Gastroesophageal sphincter (tissue), 4 donors: ENCODE measurements around the gene GRIK2. TPM values are rescaled to one million over a fixed set of nuclear protein-coding genes. Genes with fewer than 3 reads are reported as not detected.

Experiments
- ATAC-seq: fragments of 150-250 bp; one replicate; pipeline ENCODE4 v1.9.1; 2016; ENCODE audit warnings: mild to moderate bottlenecking, moderate library complexity
- H3K27ac ChIP-seq, 4 donors: fragments of 200-600 bp; sonication (generic) in 3 of 4; 1 replicate in 3 of 4; 2 replicates in 1 of 4; pipeline ENCODE4 v1.5.1; 2016 to 2019
- H3K27me3 ChIP-seq: fragments of 200-600 bp; sonication (generic); one replicate; pipeline ENCODE4 v1.5.1; 2019
- H3K36me3 ChIP-seq, 2 donors: fragments of 200-600 bp; sonication (generic); one replicate each; pipeline ENCODE4 v1.5.1; 2019; ENCODE audit warnings: control low read depth in 1 of 2
- H3K4me1 ChIP-seq, 3 donors: fragments of 200-600 bp; sonication (generic); 1 replicate in 2 of 3; 2 replicates in 1 of 3; pipeline ENCODE4 v1.5.1; 2016 to 2019; ENCODE audit warnings: control low read depth in 2 of 3
- H3K4me3 ChIP-seq, 2 donors: fragments of 200-600 bp; sonication (generic); one replicate each; pipeline ENCODE4 v1.5.1; 2019; ENCODE audit warnings: mild to moderate bottlenecking in 1 of 2, moderate library complexity in 1 of 2
- H3K9me3 ChIP-seq, 3 donors: fragments of 200-600 bp; sonication (generic); one replicate each; pipeline ENCODE4 v1.5.1; 2017 to 2019; ENCODE audit warnings: control low read depth in 2 of 3
- CTCF ChIP-seq, 4 experiments: fragments of 200-600 bp in 2 of 4; fragments of 450-650 bp in 2 of 4; sonication (generic) in 1 of 4; IDR thresholded peaks; one replicate each; pipeline ENCODE4 v1.5.1; 2017 to 2019; ENCODE audit warnings: antibody characterized with exemption in 4 of 4, mild to moderate bottlenecking in 2 of 4, moderate library complexity in 2 of 4
- EP300 ChIP-seq: sonication (generic); formaldehyde crosslinking; IDR thresholded peaks from one replicate; pipeline ENCODE4 v1.6.1; 2017; ENCODE audit warnings: antibody characterized with exemption, mild to moderate bottlenecking
- POLR2A ChIP-seq, 2 donors: fragments of 450-650 bp; IDR thresholded peaks; one replicate each; pipeline ENCODE4 v1.6.1; 2017; ENCODE audit warnings: antibody characterized with exemption in 2 of 2, mild to moderate bottlenecking in 2 of 2, moderate library complexity in 1 of 2
- POLR2AphosphoS5 ChIP-seq: sonication (generic); formaldehyde crosslinking; IDR thresholded peaks from one replicate; pipeline ENCODE4 v1.6.1; 2017; ENCODE audit warnings: antibody characterized with exemption
- WGBS, 2 donors: methylation state at CpG; one replicate each; pipeline ENCODE4 v1.1.5; 2018; ENCODE audit warnings: low coverage in 1 of 2; 5-methylcytosine and 5-hydroxymethylcytosine counted together
- total RNA-seq, 4 donors: library from RNA; depleted of rRNA; stranded (reverse); fragments of >200 nt; gene quantifications; one replicate each; pipeline ENCODE4 v1.1.0, GENCODE V29; 2016

GRIK2 gene
- total RNA-seq, 4 donors from 2014 or later: 0.82 to 2.2 (median 1.0) TPM

GRCh38 chr6:101386982-101387381, 6.5 kb upstream of the GRIK2 start:
- no peaks in the 10 kb centered on the region for H3K36me3 ChIP-seq

DNA sequence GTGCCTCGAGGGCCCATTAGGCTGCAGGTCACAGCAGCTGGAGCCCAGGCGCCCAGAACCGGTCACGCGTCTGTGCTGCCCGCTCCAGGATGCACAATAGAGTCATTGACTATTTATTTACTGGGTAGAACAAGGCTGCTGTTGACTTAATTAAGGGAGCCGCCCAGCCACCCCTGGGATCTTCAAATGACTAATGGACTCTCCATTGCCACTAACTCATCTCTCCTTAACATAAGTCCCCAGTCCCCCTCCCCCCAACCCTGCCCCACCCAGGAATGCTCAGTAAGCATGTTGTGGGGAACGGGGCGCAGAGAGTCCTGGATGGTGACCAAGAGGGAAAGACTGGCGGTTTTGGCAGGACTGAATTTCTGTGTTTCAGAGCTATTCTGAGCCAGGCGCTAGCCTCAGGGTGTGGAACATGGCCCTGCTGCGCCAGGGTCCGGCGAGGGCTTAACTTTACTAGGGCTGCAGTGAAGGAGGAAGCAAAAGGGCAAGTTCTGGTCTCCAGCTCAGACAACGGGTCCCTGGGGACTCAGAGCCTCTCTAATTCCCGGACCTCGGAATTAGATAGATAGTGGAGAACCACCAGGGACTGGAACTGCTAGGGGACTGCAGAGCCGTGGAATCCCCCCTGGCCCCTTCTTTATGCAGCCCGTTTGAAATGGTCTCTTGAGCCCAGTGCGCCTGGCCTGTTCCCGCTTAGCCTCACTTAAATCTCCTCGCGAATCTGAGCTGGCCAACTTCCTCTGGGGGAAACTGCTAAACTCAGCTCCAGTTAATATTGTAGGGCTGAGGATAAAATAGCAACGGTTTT, 1.5 kb upstream of the GRIK2 start:
- no peak for TF ChIP-seq POLR2A (IDR thresholded peaks at IDR 0.05)
- no peak for TF ChIP-seq POLR2AphosphoS5
- no peak for TF ChIP-seq CTCF (IDR thresholded peaks at IDR 0.05)
- no peak for TF ChIP-seq EP300
- Histone ChIP-seq H3K4me3 (peak overlapping the region in 1 of 2 donors; percentile 52), H3K27ac (peak overlapping the region in 2 of 4 donors; percentile 9 to 24), H3K4me1 (peaks cover 0 to 21% (median 9%) of the 10 kb centered on the region in 3 donors), H3K9me3 (no peaks in the 10 kb centered on the region), H3K27me3 (peaks cover 80% of the 10 kb centered on the region), H3K36me3 (no peaks in the 10 kb centered on the region)
- WGBS, 2 donors: 3 to 47% methylated on average over 3 to 7 of the region's 24 CpGs
- ATAC-seq: no peak

More at GRCh38 chr6:101386982-101387381, 6.5 kb upstream of the GRIK2 start:
- WGBS, 2 donors: 14 to 45% methylated on average over 1 of the region's 1 CpG
- no peaks in the 10 kb centered on the region for H3K9me3 ChIP-seq
- TF ChIP-seq POLR2AphosphoS5 (no peak), POLR2A (IDR thresholded peaks at IDR 0.05) (no peak), EP300 (no peak), CTCF (IDR thresholded peaks at IDR 0.05) (no peak)
- no peaks in the 10 kb centered on the region for H3K4me1 ChIP-seq
- ATAC-seq: no peak
- no peak overlapping the region for H3K4me3 ChIP-seq
- peaks cover 32% of the 10 kb centered on the region for H3K27me3 ChIP-seq
- H3K27ac ChIP-seq: no peak overlapping the region

DNA sequence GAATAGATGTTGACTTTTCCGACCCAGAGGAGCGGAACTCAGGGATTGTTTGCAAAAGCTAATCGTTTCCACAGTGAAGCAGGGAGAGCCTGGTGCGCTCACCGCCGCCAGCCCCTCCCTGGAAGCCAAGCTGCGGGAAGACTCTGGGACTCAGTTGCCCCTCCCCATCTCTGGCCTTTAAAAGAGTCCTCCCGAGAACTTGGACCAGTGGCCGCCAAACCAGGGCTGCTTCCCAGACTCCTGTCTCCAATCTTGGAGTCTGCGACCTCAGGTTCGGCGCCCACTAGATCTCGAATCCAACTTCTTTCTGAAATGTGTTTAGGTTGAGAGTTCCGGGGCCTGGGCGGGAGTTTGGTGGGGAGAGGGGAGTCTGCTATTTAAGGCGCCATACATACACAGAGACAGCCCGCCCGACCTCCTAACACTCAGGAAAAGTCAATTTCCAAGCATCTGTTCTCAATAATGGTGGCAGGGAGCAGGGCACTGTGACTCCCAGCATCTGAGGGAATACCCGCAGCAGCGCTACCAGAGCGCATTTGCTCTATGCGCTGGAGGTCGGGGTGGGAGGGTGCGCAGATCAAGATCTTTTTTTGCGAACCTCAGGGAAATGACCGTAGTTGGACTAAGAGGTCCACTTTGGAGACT, 800 bp upstream of the GRIK2 start:
- Histone ChIP-seq H3K27ac (peak overlapping the region in 2 of 4 donors; percentile 9 to 24), H3K4me1 (peaks cover 0 to 21% (median 9%) of the 10 kb centered on the region in 3 donors), H3K27me3 (peaks cover 86% of the 10 kb centered on the region), H3K4me3 (peak overlapping the region in 1 of 2 donors; percentile 52), H3K9me3 (no peaks in the 10 kb centered on the region), H3K36me3 (no peaks in the 10 kb centered on the region)
- 0 to 10% methylated on average over 8 to 9 of the region's 26 CpGs for WGBS, 2 donors
- no peak for ATAC-seq
- TF ChIP-seq CTCF (IDR thresholded peaks at IDR 0.05) (no peak), EP300 (no peak), POLR2AphosphoS5 (no peak), POLR2A (IDR thresholded peaks at IDR 0.05) (no peak)

- H3K27ac ChIP-seq: no peak overlapping the region
- H3K9me3 ChIP-seq: no peaks in the 10 kb centered on the region
- TF ChIP-seq EP300: no peak
- no peak for TF ChIP-seq POLR2A (IDR thresholded peaks at IDR 0.05)
- TF ChIP-seq CTCF (IDR thresholded peaks at IDR 0.05): no peak
- TF ChIP-seq POLR2AphosphoS5: no peak
- H3K4me1 ChIP-seq: peaks cover 0 to 21% (median 9%) of the 10 kb centered on the region in 3 donors
- ATAC-seq: no peak
- peak overlapping the region; percentile 1 to 52 for H3K4me3 ChIP-seq
- no peaks in the 10 kb centered on the region for H3K36me3 ChIP-seq
- H3K27me3 ChIP-seq: peaks cover 97% of the 10 kb centered on the region
- 0% methylated on average over 2 to 6 of the region's 28 CpGs for WGBS, 2 donors
These were observed 332 bp downstream of the GRIK2 start for GRCh38 chr6:101393829-101394251.
